ENCODE data around the gene FAM168A. TPM values are rescaled to one million over a fixed set of nuclear protein-coding genes. Genes with fewer than 3 reads are reported as not detected.

Gene FAM168A
- total RNA-seq, 1 experiment from 2014 or later = 13.8 TPM

DNA sequence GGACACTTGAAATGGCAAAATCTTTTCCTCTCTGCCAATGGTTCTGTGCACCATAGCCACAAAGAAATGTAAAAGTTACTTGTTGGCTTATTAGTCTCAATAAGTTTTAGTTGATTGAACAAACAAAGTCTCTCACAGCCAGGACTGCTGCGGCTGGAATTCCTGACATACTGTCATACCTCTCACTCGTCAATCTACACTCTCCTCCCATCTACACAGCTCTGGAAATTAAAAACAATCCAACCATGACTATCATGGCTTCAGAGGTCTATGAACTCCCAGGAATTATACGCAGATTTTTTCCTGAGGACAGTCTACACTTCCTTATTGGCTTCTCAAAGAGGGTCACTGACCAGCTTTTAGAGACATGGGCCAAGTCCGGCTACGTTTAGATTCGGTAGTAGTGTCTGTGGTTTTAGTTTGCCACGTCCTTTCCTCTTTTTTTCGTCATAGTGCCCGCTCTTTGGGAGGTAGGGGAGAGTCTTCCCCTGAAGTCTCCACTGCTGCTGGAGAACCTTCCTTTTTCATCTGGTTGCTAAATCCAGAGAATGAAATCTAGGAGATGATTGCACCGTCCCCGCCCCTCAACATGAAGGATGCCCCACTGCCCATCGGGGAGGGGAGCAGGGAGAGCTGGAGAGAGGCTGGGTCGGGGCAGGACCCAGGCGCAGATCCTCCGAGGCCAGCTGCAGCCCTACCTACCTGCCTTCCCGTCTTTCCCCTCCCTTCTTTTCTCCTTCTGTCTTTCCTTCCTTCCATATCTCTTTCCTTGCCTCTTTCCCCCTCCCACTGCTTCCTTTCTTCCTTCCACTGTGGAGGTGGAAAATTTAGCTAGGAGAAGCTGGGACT lies 47.4 kb upstream of the FAM168A start:
- no peak for DNase-seq (ENCODE audit: unreplicated experiment)
- no peaks in the 10 kb centered on the region for H3K36me3 Mint-ChIP-seq (ENCODE audit: insufficient read depth, unreplicated experiment)
- TF ChIP-seq, protein P1, sequence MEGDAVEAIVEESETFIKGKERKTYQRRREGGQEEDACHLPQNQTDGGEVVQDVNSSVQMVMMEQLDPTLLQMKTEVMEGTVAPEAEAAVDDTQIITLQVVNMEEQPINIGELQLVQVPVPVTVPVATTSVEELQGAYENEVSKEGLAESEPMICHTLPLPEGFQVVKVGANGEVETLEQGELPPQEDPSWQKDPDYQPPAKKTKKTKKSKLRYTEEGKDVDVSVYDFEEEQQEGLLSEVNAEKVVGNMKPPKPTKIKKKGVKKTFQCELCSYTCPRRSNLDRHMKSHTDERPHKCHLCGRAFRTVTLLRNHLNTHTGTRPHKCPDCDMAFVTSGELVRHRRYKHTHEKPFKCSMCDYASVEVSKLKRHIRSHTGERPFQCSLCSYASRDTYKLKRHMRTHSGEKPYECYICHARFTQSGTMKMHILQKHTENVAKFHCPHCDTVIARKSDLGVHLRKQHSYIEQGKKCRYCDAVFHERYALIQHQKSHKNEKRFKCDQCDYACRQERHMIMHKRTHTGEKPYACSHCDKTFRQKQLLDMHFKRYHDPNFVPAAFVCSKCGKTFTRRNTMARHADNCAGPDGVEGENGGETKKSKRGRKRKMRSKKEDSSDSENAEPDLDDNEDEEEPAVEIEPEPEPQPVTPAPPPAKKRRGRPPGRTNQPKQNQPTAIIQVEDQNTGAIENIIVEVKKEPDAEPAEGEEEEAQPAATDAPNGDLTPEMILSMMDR (IDR thresholded peaks at IDR 0.05; ENCODE audit: unreplicated experiment) = no peak
- H3K4me3 Mint-ChIP-seq (ENCODE audit: unreplicated experiment) = no peak overlapping the region
- no peak overlapping the region for H3K27ac Mint-ChIP-seq (ENCODE audit: low read depth, unreplicated experiment)
- ChIA-PET CTCF (interaction anchor here (0.6 to 3.0 kb wide), 3 partner anchors 15 to 401 kb away, joined by 3 to 17 read pairs (median 5); no protein-coding TSS in a partner anchor), POLR2A (no interaction called here)
- no TSS peak for BruUV-seq (replicated peaks)
- peaks cover 46% of the 10 kb centered on the region for H3K27me3 Mint-ChIP-seq (ENCODE audit: insufficient read depth, unreplicated experiment)
- no peaks in the 10 kb centered on the region for H3K4me1 Mint-ChIP-seq (ENCODE audit: insufficient read depth, unreplicated experiment)
- H3K9me3 Mint-ChIP-seq (ENCODE audit: unreplicated experiment) = no peaks in the 10 kb centered on the region
- intact Hi-C loops (cut with micrococcal nuclease) = no loop called here

DNA sequence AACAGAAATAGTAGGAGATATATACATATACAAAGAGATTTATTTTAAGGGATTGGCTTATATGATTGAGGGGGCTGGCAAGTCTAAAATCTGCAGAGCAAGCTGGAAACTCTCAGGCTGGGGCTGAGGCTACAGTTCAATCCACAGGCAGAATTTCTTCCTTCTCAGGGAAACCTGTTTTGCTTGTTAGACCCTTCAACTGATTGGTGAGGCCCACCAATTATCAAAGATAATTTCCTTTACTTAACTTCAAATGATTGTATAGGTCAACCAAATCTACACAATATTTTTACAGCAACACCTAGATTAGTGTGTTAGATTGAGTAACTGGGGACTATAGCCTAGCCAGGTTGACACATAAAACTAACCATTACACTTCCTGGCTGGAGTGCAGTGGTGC lies 43.8 kb upstream of the FAM168A start:
- no TSS peak for BruUV-seq (replicated peaks)
- Mint-ChIP-seq H3K4me1 (ENCODE audit: insufficient read depth, unreplicated experiment) (no peaks in the 10 kb centered on the region), H3K4me3 (ENCODE audit: unreplicated experiment) (no peak overlapping the region), H3K9me3 (ENCODE audit: unreplicated experiment) (no peaks in the 10 kb centered on the region), H3K27ac (ENCODE audit: low read depth, unreplicated experiment) (no peak overlapping the region), H3K27me3 (ENCODE audit: insufficient read depth, unreplicated experiment) (peaks cover 30% of the 10 kb centered on the region), H3K36me3 (ENCODE audit: insufficient read depth, unreplicated experiment) (no peaks in the 10 kb centered on the region)
- intact Hi-C loops (cut with micrococcal nuclease) = no loop called here
- CTCF ChIA-PET = interaction anchor here (0.6 to 2.4 kb wide), 4 partner anchors 16 to 306 kb away, joined by 3 to 6 read pairs (median 4); no protein-coding TSS in a partner anchor
- TF ChIP-seq, protein P1 (IDR thresholded peaks at IDR 0.05; ENCODE audit: unreplicated experiment) = no peak
- POLR2A ChIA-PET = interaction anchor here (0.9 kb wide), 1 partner anchor 43 kb away, joined by 3 read pairs; the partner anchor contains the start of gene FAM168A
- DNase-seq (ENCODE audit: unreplicated experiment) = no peak

DNA sequence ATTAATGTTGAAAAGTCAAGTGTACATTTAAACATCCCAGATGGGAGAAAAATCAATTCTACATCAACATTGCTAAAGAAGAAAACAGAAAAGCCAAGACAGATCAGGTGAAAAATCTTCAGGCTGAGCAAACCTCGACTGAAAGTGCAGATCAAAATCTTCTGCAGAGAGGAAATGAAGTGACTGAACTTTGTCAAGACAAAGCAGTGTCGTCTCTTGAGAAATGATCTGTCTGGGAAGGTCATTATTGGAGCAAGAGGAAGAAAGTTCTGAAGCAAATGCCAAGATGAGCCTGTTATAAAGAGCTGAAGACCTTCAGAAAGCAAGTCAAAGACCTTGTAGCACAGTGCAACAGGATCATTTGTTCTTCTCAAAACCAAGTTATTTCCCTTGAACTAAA lies 42.7 kb upstream of the FAM168A start:
- no peak for DNase-seq (ENCODE audit: unreplicated experiment)
- H3K36me3 Mint-ChIP-seq (ENCODE audit: insufficient read depth, unreplicated experiment) = no peaks in the 10 kb centered on the region
- no TSS peak for BruUV-seq (replicated peaks)
- CTCF ChIA-PET = interaction anchor here (0.7 to 1.5 kb wide), 4 partner anchors 9 to 305 kb away, joined by 3 to 6 read pairs (median 4); no protein-coding TSS in a partner anchor
- H3K4me3 Mint-ChIP-seq (ENCODE audit: unreplicated experiment) = no peak overlapping the region
- intact Hi-C loops (cut with micrococcal nuclease) = no loop called here
- no peak overlapping the region for H3K27ac Mint-ChIP-seq (ENCODE audit: low read depth, unreplicated experiment)
- H3K4me1 Mint-ChIP-seq (ENCODE audit: insufficient read depth, unreplicated experiment) = no peaks in the 10 kb centered on the region
- TF ChIP-seq, protein P1 (IDR thresholded peaks at IDR 0.05; ENCODE audit: unreplicated experiment) = no peak
- POLR2A ChIA-PET = interaction anchor here (0.8 kb wide), 1 partner anchor 146 kb away, joined by 6 read pairs; no protein-coding TSS in a partner anchor
- peaks cover 19% of the 10 kb centered on the region for H3K27me3 Mint-ChIP-seq (ENCODE audit: insufficient read depth, unreplicated experiment)
- no peaks in the 10 kb centered on the region for H3K9me3 Mint-ChIP-seq (ENCODE audit: unreplicated experiment)

DNA sequence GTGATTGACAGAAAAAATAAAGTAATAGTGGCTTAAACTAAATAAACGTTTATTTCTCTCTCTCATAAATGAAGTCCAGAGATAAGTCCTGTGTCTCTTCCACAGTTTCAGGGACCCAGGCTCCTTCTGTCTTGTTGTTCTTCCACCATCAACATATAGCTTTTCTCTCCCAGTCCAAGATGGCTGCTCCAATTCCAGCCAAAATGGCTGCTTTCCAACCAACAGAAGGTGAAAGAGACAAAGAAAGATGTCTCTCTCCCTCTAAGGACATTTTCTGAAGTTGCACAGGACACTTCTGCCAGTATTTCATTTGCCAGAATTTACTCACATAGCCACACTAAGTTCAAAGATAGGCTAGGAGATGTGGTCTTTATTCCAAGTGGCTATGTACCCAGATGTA lies 39.1 kb upstream of the FAM168A start:
- H3K36me3 Mint-ChIP-seq (ENCODE audit: insufficient read depth, unreplicated experiment) = no peaks in the 10 kb centered on the region
- no peak overlapping the region for H3K4me3 Mint-ChIP-seq (ENCODE audit: unreplicated experiment)
- no peak for DNase-seq (ENCODE audit: unreplicated experiment)
- BruUV-seq (replicated peaks) = no TSS peak
- intact Hi-C loops (cut with micrococcal nuclease) = no loop called here
- CTCF ChIA-PET = interaction anchor here (0.9 to 1.7 kb wide), 5 partner anchors 12 to 286 kb away, joined by 3 to 13 read pairs (median 7); no protein-coding TSS in a partner anchor
- no peaks in the 10 kb centered on the region for H3K4me1 Mint-ChIP-seq (ENCODE audit: insufficient read depth, unreplicated experiment)
- peaks cover 12% of the 10 kb centered on the region for H3K27me3 Mint-ChIP-seq (ENCODE audit: insufficient read depth, unreplicated experiment)
- H3K9me3 Mint-ChIP-seq (ENCODE audit: unreplicated experiment) = no peaks in the 10 kb centered on the region
- POLR2A ChIA-PET = interaction anchor here (1.3 kb wide), 1 partner anchor 20 kb away, joined by 3 read pairs; no protein-coding TSS in a partner anchor
- TF ChIP-seq, protein P1 (IDR thresholded peaks at IDR 0.05; ENCODE audit: unreplicated experiment) = no peak
- no peak overlapping the region for H3K27ac Mint-ChIP-seq (ENCODE audit: low read depth, unreplicated experiment)

Data from MCF 10A (cell line).